Cardiac septum (tissue), 1 donor: ENCODE data around the gene KRTAP6-3. TPM values are rescaled to one million over a fixed set of nuclear protein-coding genes. Genes with fewer than 3 reads are reported as not detected.

ENCODE experiments used
- DNase-seq: peaks from one replicate; pipeline ENCODE4 v3.0.0-alpha.2; 2020; ENCODE audit warnings: low spot score
- intact Hi-C: fragments of 100-400 bp; cut with DNase I; formaldehyde crosslinking; loops from one replicate; pipeline ENCODE4 v1.14.0; 2022
- total RNA-seq: library from RNA; stranded (reverse); fragmentation: NEBNext Ultra II Directional; extraction: Animal tissue kit (Norgen Biotek cat#: 25700); gene quantifications from one replicate; pipeline ENCODE4 v1.2.1, GENCODE V29; 2021
- donor health status: DM: no; HTN: no; CAD: no.

KRTAP6-3 gene
- total RNA-seq, 1 donor from 2014 or later: not detected

GRCh38 chr21:30620522-30620921, 28.3 kb downstream of the KRTAP6-3 start, which contains the start of gene KRTAP20-4:
Gene KRTAP20-4, plus strand, starts transcription at chr21:30620627.
- intact Hi-C loops: no loop called here
- DNase-seq: no peak

GRCh38 chr21:30623362-30623761, 31.1 kb downstream of the KRTAP6-3 start:
- intact Hi-C loops: no loop called here
- DNase-seq: no peak

GRCh38 chr21:30625449-30626165, 33.4 kb downstream of the KRTAP6-3 start:
- DNase-seq: no peak
- intact Hi-C loops: no loop called here

GRCh38 chr21:30628109-30628508, 35.9 kb downstream of the KRTAP6-3 start:
- intact Hi-C loops: no loop called here
- DNase-seq: no peak

GRCh38 chr21:30629200-30629599, 37.0 kb downstream of the KRTAP6-3 start:
- DNase-seq: no peak
- intact Hi-C loops: no loop called here

GRCh38 chr21:30634906-30635305, 42.7 kb downstream of the KRTAP6-3 start, which contains the start of gene KRTAP20-2:
Gene KRTAP20-2, plus strand, starts transcription at chr21:30635206. Its CDS starts 58 bp downstream, at chr21:30635264.
- no peak for DNase-seq
- intact Hi-C loops: no loop called here

GRCh38 chr21:30638686-30639085, 46.4 kb downstream of the KRTAP6-3 start:
- no peak for DNase-seq
- intact Hi-C loops: no loop called here

GRCh38 chr21:30642564-30642963, 50.3 kb downstream of the KRTAP6-3 start, which contains the start of gene KRTAP20-3:
Gene KRTAP20-3, plus strand, starts transcription at chr21:30642864.
- intact Hi-C loops: no loop called here
- DNase-seq: no peak

Other genes with a start within 250 kb of the KRTAP6-3 start
- not detected for gene KRTAP23-1, start 243.8 kb upstream of the KRTAP6-3 start, total RNA-seq
- not detected for gene KRTAP13-2, start 220.2 kb upstream of the KRTAP6-3 start, total RNA-seq
- not detected for gene KRTAP13-1, start 196.4 kb upstream of the KRTAP6-3 start, total RNA-seq
- not detected for gene KRTAP13-3, start 166.5 kb upstream of the KRTAP6-3 start, total RNA-seq
- not detected for gene KRTAP13-4, start 162.2 kb upstream of the KRTAP6-3 start, total RNA-seq
- gene KRTAP15-1, start 152.2 kb upstream of the KRTAP6-3 start, total RNA-seq: not detected
- not detected for gene KRTAP19-1, start 112.1 kb upstream of the KRTAP6-3 start, total RNA-seq
- gene KRTAP19-2, start 105.0 kb upstream of the KRTAP6-3 start, total RNA-seq: not detected
- not detected for gene KRTAP19-3, start 100.4 kb upstream of the KRTAP6-3 start, total RNA-seq
- gene KRTAP19-4, start 95.3 kb upstream of the KRTAP6-3 start, total RNA-seq: not detected
- not detected for gene KRTAP19-5, start 90.3 kb upstream of the KRTAP6-3 start, total RNA-seq
- not detected for gene KRTAP19-6, start 50.6 kb upstream of the KRTAP6-3 start, total RNA-seq
- gene KRTAP19-7, start 31.1 kb upstream of the KRTAP6-3 start, total RNA-seq: not detected
- not detected for gene KRTAP22-2, start 2.0 kb upstream of the KRTAP6-3 start, total RNA-seq
- not detected for gene KRTAP6-2, start 6.5 kb downstream of the KRTAP6-3 start, total RNA-seq
- not detected for gene KRTAP22-1, start 8.6 kb downstream of the KRTAP6-3 start, total RNA-seq
- gene KRTAP6-1, start 21.5 kb downstream of the KRTAP6-3 start, total RNA-seq: not detected
- not detected for gene KRTAP20-1, start 24.0 kb downstream of the KRTAP6-3 start, total RNA-seq
- gene KRTAP20-4, start 28.2 kb downstream of the KRTAP6-3 start, total RNA-seq: not detected
- not detected for gene KRTAP20-2, start 42.8 kb downstream of the KRTAP6-3 start, total RNA-seq
- not detected for gene KRTAP20-3, start 50.4 kb downstream of the KRTAP6-3 start, total RNA-seq
- gene KRTAP21-3, start 126.3 kb downstream of the KRTAP6-3 start, total RNA-seq: not detected
- gene KRTAP21-2, start 154.8 kb downstream of the KRTAP6-3 start, total RNA-seq: not detected
- not detected for gene KRTAP21-1, start 163.0 kb downstream of the KRTAP6-3 start, total RNA-seq
- gene KRTAP8-1, start 220.8 kb downstream of the KRTAP6-3 start, total RNA-seq: not detected
- not detected for gene KRTAP7-1, start 237.3 kb downstream of the KRTAP6-3 start, total RNA-seq